Cardiac fibroblast (primary cell): ENCODE results near the gene CCSER1.

Experiments
- DNase-seq, 2 donors: peaks; one replicate each; pipeline versions ENCODE4 v3.0.0 to v3.0.0-alpha.2; 2010; ENCODE audit warnings: low read depth in 2 of 2
- H3K4me3 ChIP-seq, 2 donors: replicated peaks in 1 of 2; 1 replicate in 1 of 2; 2 replicates in 1 of 2; pipeline ENCODE4 v1.5.1; 2011; ENCODE audit warnings: low read depth in 2 of 2, low read length in 2 of 2, mild to moderate bottlenecking in 2 of 2, moderate library complexity in 1 of 2
- TF ChIP-seq, protein P1 (sequence below): IDR thresholded peaks from one replicate; pipeline ENCODE4 v1.5.1; 2011; ENCODE audit warnings: low read depth, mild to moderate bottlenecking, low read length, inconsistent platforms

Gene CCSER1

DNA sequence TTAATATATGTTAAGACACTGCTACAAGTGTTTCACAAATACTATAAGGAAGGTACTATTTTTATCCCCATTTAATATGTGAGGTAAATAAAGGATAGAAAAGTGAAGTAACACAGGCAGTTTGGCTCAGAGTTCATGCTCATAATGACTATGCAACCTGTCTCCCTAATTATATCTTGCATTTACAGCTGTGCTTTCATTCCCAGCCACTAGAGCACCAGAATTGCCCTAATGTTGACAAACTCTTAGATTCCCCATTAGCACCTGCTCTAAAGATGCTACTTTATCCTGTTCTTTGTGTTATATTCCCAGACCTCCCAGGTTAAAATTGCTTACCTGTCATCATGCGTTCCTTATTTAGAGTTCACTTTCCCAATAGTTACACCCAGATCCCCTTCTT, 833.6 kb downstream of the CCSER1 start:
- no peak for DNase-seq
- H3K4me3 ChIP-seq: no peak overlapping the region
- TF ChIP-seq, protein P1, sequence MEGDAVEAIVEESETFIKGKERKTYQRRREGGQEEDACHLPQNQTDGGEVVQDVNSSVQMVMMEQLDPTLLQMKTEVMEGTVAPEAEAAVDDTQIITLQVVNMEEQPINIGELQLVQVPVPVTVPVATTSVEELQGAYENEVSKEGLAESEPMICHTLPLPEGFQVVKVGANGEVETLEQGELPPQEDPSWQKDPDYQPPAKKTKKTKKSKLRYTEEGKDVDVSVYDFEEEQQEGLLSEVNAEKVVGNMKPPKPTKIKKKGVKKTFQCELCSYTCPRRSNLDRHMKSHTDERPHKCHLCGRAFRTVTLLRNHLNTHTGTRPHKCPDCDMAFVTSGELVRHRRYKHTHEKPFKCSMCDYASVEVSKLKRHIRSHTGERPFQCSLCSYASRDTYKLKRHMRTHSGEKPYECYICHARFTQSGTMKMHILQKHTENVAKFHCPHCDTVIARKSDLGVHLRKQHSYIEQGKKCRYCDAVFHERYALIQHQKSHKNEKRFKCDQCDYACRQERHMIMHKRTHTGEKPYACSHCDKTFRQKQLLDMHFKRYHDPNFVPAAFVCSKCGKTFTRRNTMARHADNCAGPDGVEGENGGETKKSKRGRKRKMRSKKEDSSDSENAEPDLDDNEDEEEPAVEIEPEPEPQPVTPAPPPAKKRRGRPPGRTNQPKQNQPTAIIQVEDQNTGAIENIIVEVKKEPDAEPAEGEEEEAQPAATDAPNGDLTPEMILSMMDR: no peak

DNA sequence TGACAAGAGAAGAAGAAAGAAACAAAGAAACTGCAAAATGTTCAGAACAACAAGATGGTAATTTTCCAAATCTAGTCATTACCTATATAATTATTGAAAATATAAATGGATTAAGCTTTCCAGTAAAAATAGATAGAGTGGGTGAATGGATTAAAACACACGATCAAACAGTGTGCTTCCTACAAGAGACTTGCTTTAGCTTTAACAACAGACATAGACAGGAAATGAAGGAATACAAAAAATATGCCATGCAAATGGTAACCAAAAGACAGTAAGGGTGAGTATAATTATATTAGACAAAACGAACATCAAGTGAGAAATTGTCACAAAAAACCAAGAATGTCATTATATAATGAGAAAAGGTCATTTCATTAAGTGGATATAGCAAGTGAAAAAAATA, 842.8 kb downstream of the CCSER1 start:
- H3K4me3 ChIP-seq: no peak overlapping the region
- DNase-seq: no peak
- TF ChIP-seq, protein P1: no peak

DNA sequence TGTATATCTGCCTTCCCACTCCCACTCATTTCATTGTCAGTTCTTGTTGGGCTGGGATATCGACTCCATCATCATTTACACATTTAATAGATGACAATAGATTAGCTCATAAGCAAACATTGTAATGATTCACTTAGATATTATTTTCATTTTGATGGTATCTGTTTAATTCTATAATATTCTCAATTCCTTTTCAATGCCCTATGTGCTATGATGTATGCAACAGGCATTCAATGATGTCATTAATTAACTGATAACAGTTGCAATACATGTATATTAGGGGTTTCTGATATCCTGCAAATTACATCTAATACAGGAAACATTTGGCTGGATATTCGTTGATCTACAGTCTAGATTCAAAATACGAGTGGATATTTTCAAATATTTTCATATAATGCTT, 850.5 kb downstream of the CCSER1 start:
- H3K4me3 ChIP-seq: no peak overlapping the region
- DNase-seq: no peak
- TF ChIP-seq, protein P1: no peak

DNA sequence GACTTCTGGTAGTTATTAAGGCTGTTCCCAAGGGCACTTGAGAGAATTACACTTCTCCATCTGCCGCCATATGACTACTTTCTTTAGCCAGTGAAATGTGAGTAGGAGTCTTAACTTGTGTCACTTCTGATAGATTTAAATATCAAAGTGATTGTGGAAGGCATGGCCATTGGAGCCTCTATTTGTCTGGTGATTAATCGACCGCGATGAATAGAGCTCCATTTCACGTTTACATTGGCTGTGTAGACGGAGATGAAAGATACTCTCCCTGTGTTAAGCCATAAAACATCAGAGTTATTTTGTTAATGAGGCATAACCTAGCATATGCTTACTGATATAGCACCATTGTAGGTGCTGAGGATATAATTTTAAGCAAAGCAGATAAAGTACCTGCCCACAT, 852.4 kb downstream of the CCSER1 start:
- H3K4me3 ChIP-seq: no peak overlapping the region
- TF ChIP-seq, protein P1: no peak
- DNase-seq: no peak

DNA sequence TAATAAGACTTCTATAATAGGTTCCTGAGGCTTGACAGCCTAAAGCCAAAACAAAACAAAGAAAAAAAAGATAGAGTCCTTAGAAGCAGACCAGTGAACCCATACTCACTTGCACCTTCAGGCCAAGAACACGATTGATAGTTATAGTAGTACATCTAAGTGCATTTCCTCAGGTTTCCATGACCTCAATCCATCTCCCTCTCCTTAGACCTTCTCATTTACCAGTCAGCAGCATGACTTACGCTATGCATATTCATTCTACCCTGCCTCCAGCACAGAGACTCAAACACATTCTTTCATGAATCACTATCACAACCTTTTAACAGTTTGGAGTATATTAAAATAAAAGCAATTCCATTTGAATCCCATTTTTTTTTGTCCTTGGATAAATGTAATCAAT, 855.6 kb downstream of the CCSER1 start:
- TF ChIP-seq, protein P1: no peak
- H3K4me3 ChIP-seq: no peak overlapping the region

DNA sequence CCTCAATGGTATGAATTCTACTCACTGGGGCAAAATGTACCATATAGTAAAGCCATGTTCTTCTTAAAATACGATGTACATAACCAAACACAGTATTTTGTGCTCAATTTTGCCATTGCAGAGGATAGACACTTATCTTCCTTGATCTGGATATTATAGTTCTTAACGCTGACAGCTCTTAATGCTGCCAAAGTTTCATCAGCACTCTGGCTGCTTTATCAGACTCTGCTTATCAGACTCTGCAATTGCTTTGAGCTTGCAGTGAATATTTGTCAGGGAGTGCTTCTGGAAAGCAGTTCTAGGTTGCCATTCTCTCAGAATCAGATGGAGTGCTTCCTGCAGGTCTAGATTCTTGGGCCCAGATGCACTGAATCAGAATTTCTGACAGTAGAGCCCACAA, 863.1 kb downstream of the CCSER1 start:
- TF ChIP-seq, protein P1: no peak
- H3K4me3 ChIP-seq: no peak overlapping the region
- no peak for DNase-seq

More for the DNA sequence above, 855.6 kb downstream of the CCSER1 start:
- DNase-seq: no peak

DNA sequence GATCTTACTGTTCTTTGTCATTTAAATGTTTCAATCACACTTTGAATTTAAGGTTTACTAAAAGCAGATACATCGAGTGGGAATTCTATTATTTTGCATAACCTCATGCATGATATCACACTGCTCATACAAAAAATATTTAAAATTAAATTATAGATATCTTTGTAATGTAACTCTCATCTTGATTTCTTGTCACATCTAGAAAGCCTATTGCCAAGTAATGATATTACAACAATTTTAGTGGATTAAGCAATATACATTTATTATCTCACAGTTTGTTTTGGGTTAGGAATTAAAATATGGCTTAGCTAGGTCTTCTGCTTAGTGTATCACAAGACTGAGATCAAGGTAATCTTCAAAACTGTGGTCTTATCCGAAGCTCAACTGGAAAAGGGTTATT, 865.0 kb downstream of the CCSER1 start:
- H3K4me3 ChIP-seq: no peak overlapping the region
- TF ChIP-seq, protein P1: no peak
- no peak for DNase-seq
